GM12878 (cell line): Measurements from ENCODE around the gene RFFL. TPM values are rescaled to one million over a fixed set of nuclear protein-coding genes. Genes with fewer than 3 reads are reported as not detected.

Experiments
- ATAC-seq: fragments of 200-7000 bp; cut with Tn5 transposase; 3 replicates; pipeline ENCODE4 v1.9.1; 2020; ENCODE audit warnings: mild to moderate bottlenecking, moderate library complexity
- Bru-seq: library from RNA; stranded (reverse); fragments of 400-500 nt; gene quantifications from one replicate; lab custom pipeline; 2021; lab: Mats Ljungman, UMichigan
- BruChase-seq, 2 experiments: library from RNA; stranded (reverse); fragments of 400-500 nt; gene quantifications; one replicate each; lab custom pipeline; 2021; lab: Mats Ljungman, UMichigan
- BruUV-seq: library from RNA; stranded (reverse); fragments of 400-500 nt; replicated peaks from 2 replicates; lab custom pipeline; 2021; lab: Mats Ljungman, UMichigan
- CTCF ChIA-PET: fragments of 300-600 bp; sonication (Branson Sonifier 250); formaldehyde crosslinking; extraction: SDS; loops from one replicate; lab custom pipeline; 2021; ENCODE audit warnings: inconsistent platforms; lab: Yijun Ruan, JAX
- POLR2A ChIA-PET: fragments of 350-600 bp; formaldehyde crosslinking; extraction: SDS; loops from one replicate; lab custom pipeline; 2021; ENCODE audit warnings: inconsistent platforms; lab: Charles Lee
- RAD21 ChIA-PET: fragments of 300-600 bp; sonication (Branson Sonifier 250); formaldehyde crosslinking; loops from one replicate; lab custom pipeline; 2023; ENCODE audit warnings: antibody characterized with exemption; ENCODE audit not compliant: unreplicated experiment; lab: Charles Lee
- SMC1A ChIA-PET: fragments of 300-600 bp; sonication (Branson Sonifier 250); formaldehyde crosslinking; loops from one replicate; lab custom pipeline; 2023; ENCODE audit not compliant: unreplicated experiment, uncharacterized antibody; lab: Charles Lee
- DNase-seq: peaks from one replicate; pipeline ENCODE4 v3.0.0-alpha.2; 2011; ENCODE audit warnings: low read depth, low spot score
- FAIRE-seq: peaks from 3 replicates; lab custom pipeline; 2011; peaks lifted over from hg19 to GRCh38; lab: Jason Lieb, UNC
- H2AFZ ChIP-seq: 2 replicates; pipeline ENCODE4 v1.6.0; 2011; ENCODE audit warnings: low read depth, low read length, control low read depth; ENCODE audit not compliant: control insufficient read depth
- H3K27ac ChIP-seq: 2 replicates; pipeline ENCODE4 v1.5.1; 2011; ENCODE audit warnings: control low read depth; ENCODE audit not compliant: control insufficient read depth, insufficient read depth
- H3K27me3 ChIP-seq, 2 experiments: replicated peaks in 1 of 2; 2 replicates each; pipeline versions ENCODE4 v1.6.0 to v1.6.1; 2011; ENCODE audit warnings: low read length in 1 of 2; ENCODE audit not compliant: control insufficient read depth in 2 of 2, insufficient read depth in 2 of 2
- H3K36me3 ChIP-seq, 2 experiments: 2 replicates each; pipeline ENCODE4 v1.5.1; 2011; ENCODE audit warnings: low read length in 1 of 2; ENCODE audit not compliant: control insufficient read depth in 2 of 2, insufficient read depth in 2 of 2
- H3K4me1 ChIP-seq: 2 replicates; pipeline ENCODE4 v1.6.1; 2011; ENCODE audit warnings: mild to moderate bottlenecking, low read length, moderate library complexity, mixed read lengths; ENCODE audit not compliant: control insufficient read depth, insufficient read depth
- H3K4me2 ChIP-seq: 2 replicates; pipeline ENCODE4 v1.6.0; 2011; ENCODE audit warnings: control low read depth; ENCODE audit not compliant: control insufficient read depth, insufficient read depth
- H3K4me3 ChIP-seq: fragments of 200-600 bp; sonication (generic); 2 replicates; pipeline ENCODE4 v1.5.1; 2016
- H3K79me2 ChIP-seq: 2 replicates; pipeline ENCODE4 v1.6.0; 2011; ENCODE audit warnings: low read length; ENCODE audit not compliant: control insufficient read depth, insufficient read depth
- H3K9ac ChIP-seq: 2 replicates; pipeline ENCODE4 v1.8.0; 2011; ENCODE audit warnings: low read length, control low read depth, mixed read lengths; ENCODE audit not compliant: control insufficient read depth, insufficient read depth
- H3K9me3 ChIP-seq: replicated peaks from 3 replicates; pipeline ENCODE4 v1.5.1; 2011; ENCODE audit warnings: mild to moderate bottlenecking, low read length; ENCODE audit not compliant: control insufficient read depth, insufficient read depth
- H4K20me1 ChIP-seq: 2 replicates; pipeline ENCODE4 v1.6.0; 2011; ENCODE audit not compliant: control insufficient read depth, insufficient read depth
- PBX3 ChIP-seq: IDR thresholded peaks from 2 replicates; pipeline ENCODE4 v1.6.1; 2011; ENCODE audit warnings: mild to moderate bottlenecking, low read depth, low read length, moderate library complexity; ENCODE audit not compliant: insufficient replicate concordance
- PRDM15 ChIP-seq: fragments of 450-650 bp; formaldehyde crosslinking; IDR thresholded peaks from 2 replicates; pipeline ENCODE4 v1.4.0; 2020; ENCODE audit warnings: mild to moderate bottlenecking, moderate library complexity
- ZBED1 ChIP-seq: IDR thresholded peaks from 2 replicates; pipeline ENCODE4 v1.6.1; 2016; ENCODE audit warnings: borderline replicate concordance
- ZBTB4 ChIP-seq: fragments of 450-650 bp; formaldehyde crosslinking; IDR thresholded peaks from 2 replicates; pipeline ENCODE4 v1.4.0; 2022; ENCODE audit warnings: mild to moderate bottlenecking, moderate library complexity
- WGBS: methylation state at CpG from one replicate; pipeline ENCODE4 v1.1.6; 2016; ENCODE audit warnings: low lambda C conversion rate; ENCODE audit not compliant: insufficient replicate concordance, insufficient coverage; ENCODE audit errors: missing lambda C conversion rate; 5-methylcytosine and 5-hydroxymethylcytosine counted together
- in situ Hi-C: fragments of 300-500 bp; cut with MboI; formaldehyde crosslinking; loops from 9 replicates; pipeline ENCODE4 v1.14.3; 2018; ENCODE audit warnings: mixed read lengths
- intact Hi-C: fragments of 100-400 bp; cut with micrococcal nuclease; formaldehyde crosslinking; loops from one replicate; pipeline ENCODE4 v1.14.2; 2022; ENCODE audit not compliant: unreplicated experiment
- long read RNA-seq, 2 experiments: library from polyadenylated mRNA; unstranded; transcript quantifications; one replicate each; pipeline ENCODE4 v2.0.0, GENCODE V29; 2019 to 2020
- polyA minus RNA-seq, 3 experiments: library from RNA; depleted of rRNA, polyadenylated mRNA; stranded (reverse); fragments of >200 nt; gene quantifications; 2 replicates each; pipeline ENCODE4 v1.2.3, GENCODE V29; 2011
- polyA plus RNA-seq, 11 experiments: library from polyadenylated mRNA; depleted of rRNA in 4 of 11; unstranded in 6 of 11; stranded (reverse) in 5 of 11; fragments of >200 nt; fragmentation: Nextera tagmentation in 4 of 11; fragmentation: Illumina TruSeq in 1 of 11; extraction: Ambion mirVana in 4 of 11; extraction: Trizol in 1 of 11; gene quantifications; 1 replicate in 1 of 11; 2 replicates in 10 of 11; pipeline versions ENCODE4 v1.2.1 to v1.2.3, GENCODE V29; 2011 to 2016; ENCODE audit warnings: inconsistent platforms in 2 of 11, missing spikeins in 2 of 11, low read depth in 1 of 11
- total RNA-seq, 4 experiments: library from RNA; depleted of rRNA in 3 of 4; stranded (reverse); fragments of >200 nt in 3 of 4; fragmentation: Illumina TruSeq in 1 of 4; extraction: Trizol in 1 of 4; gene quantifications; 2 replicates each; pipeline versions ENCODE4 v1.2.1 to v1.2.3, GENCODE V29; 2013 to 2021
- TF ChIP-seq, protein P1 (sequence below): IDR thresholded peaks from 2 replicates; pipeline ENCODE4 v1.6.1; 2012; ENCODE audit warnings: low read depth, low read length, improper control_type of control experiment

The RFFL gene, protein sequence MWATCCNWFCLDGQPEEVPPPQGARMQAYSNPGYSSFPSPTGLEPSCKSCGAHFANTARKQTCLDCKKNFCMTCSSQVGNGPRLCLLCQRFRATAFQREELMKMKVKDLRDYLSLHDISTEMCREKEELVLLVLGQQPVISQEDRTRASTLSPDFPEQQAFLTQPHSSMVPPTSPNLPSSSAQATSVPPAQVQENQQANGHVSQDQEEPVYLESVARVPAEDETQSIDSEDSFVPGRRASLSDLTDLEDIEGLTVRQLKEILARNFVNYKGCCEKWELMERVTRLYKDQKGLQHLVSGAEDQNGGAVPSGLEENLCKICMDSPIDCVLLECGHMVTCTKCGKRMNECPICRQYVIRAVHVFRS
- total RNA-seq (2013; cell fraction: nucleolus; rRNA removed): 56.2 and 57.8 TPM in 2 replicates
- total RNA-seq (2014; rRNA removed) (28.6 and 31.4 TPM in 2 replicates), total RNA-seq (2014; rRNA removed; fragmentation: Illumina TruSeq; extraction: Trizol) (25.4 and 26.1 TPM in 2 replicates), total RNA-seq (2021) (37.4 and 38.3 TPM in 2 replicates), polyA plus RNA-seq (2011; rRNA removed) (51.1 and 56.1 TPM in 2 replicates), polyA plus RNA-seq (2014; fragmentation: Illumina TruSeq; extraction: Trizol) (25.3 and 27.0 TPM in 2 replicates), polyA plus RNA-seq (2014; fragmentation: Nextera tagmentation; extraction: Ambion mirVana) (1 to 10 TPM; 4.7 to 6.7 TPM), polyA plus RNA-seq (2014; rRNA removed) (24.5 and 26.4 TPM in 2 replicates), polyA plus RNA-seq (2016; fragmentation: Nextera tagmentation; extraction: Ambion mirVana) (10 to 100 TPM; 26.7 to 31.0 TPM), polyA minus RNA-seq (2011; rRNA and poly(A)+ RNA removed) (133 and 190 TPM in 2 replicates), Bru-seq, nascent RNA (percentile 93 among the genes with signal in this experiment), BruChase-seq, experiment 1, labeled RNA remaining after a 6-hour chase (percentile 98 among the genes with signal in this experiment), BruChase-seq, experiment 2, labeled RNA remaining after a 2-hour chase (percentile 98 among the genes with signal in this experiment)
- 10.9 TPM for polyA plus RNA-seq (2011; ENCODE audit: low read depth)
- 50.7 and 60.3 TPM in 2 replicates for polyA plus RNA-seq (2011; cell fraction: cytosol; rRNA removed)
- polyA plus RNA-seq (2011; cell fraction: nucleus; rRNA removed): 27.8 and 28.7 TPM in 2 replicates
- 18.2 and 21.3 TPM in 2 replicates for polyA plus RNA-seq (2012)
- polyA minus RNA-seq (2011; cell fraction: cytosol; rRNA and poly(A)+ RNA removed): 39.5 and 49.2 TPM in 2 replicates
- 14.4 and 21.6 TPM in 2 replicates for polyA minus RNA-seq (2011; cell fraction: nucleus; rRNA and poly(A)+ RNA removed)
- long read RNA-seq, experiment 1, full-length matches to known transcripts: 3 of 16 reads
- long read RNA-seq, experiment 1, partial matches to known transcripts: 2 of 16 reads
- long read RNA-seq, experiment 1, other reads (novel, unspliced or antisense): 11 of 16 reads
- long read RNA-seq, experiment 2, full-length matches to known transcripts: 3 of 34 reads
- long read RNA-seq, experiment 2, partial matches to known transcripts: 0 of 34 reads
- long read RNA-seq, experiment 2, other reads (novel, unspliced or antisense): 31 of 34 reads

- peaks cover 23% of the 10 kb centered on the region for H3K4me1 ChIP-seq
- peak; percentile 92 for FAIRE-seq
- H3K4me2 ChIP-seq: peak within 1 kb of the TSS; percentile 72
- peak within 1 kb of the TSS; percentile 29; the same call in 1 of the 2 replicates for H3K4me3 ChIP-seq
- TSS peak; percentile 11 for BruUV-seq
- WGBS: 0% methylated on average over 6 of the region's 6 CpGs
- no peaks in the 10 kb centered on the region for H3K9me3 ChIP-seq
- ATAC-seq: peak; percentile 93
- peaks cover 44% of the 10 kb centered on the region for H3K79me2 ChIP-seq
- H3K36me3 ChIP-seq: peaks cover under 1 to 2% of the 10 kb centered on the region in 2 experiments; a peak in 3 of 4 replicates
- intact Hi-C loops: loop anchor here (1.0 to 2.0 kb wide), 6 partner anchors 12 to 65 kb away; partner anchors contain the start of gene RAD51D
- DNase-seq: peak; percentile 98
- POLR2A ChIA-PET: interaction anchor here (0.6 to 10.6 kb wide), 11 partner anchors 10 to 73 kb away, joined by 3 to 115 read pairs (median 12); no protein-coding TSS in a partner anchor
- H4K20me1 ChIP-seq: no peaks in the 10 kb centered on the region
- no peak within 1 kb of the TSS for H2AFZ ChIP-seq
- CTCF ChIA-PET: interaction anchor here (0.6 to 4.7 kb wide), 25 partner anchors 9 to 643 kb away, joined by 3 to 25 read pairs (median 5); partner anchors contain the start of gene RAD51D
- no peaks in the 10 kb centered on the region for H3K27me3 ChIP-seq
- RAD21 ChIA-PET: interaction anchor here (0.6 to 22.2 kb wide), 16 partner anchors 10 to 506 kb away, joined by 3 to 452 read pairs (median 8); partner anchors contain the start of gene RAD51D
- H3K9ac ChIP-seq: peak within 1 kb of the TSS; percentile 54
- SMC1A ChIA-PET: interaction anchor here (0.7 to 20.5 kb wide), 18 partner anchors 11 to 82 kb away, joined by 3 to 534 read pairs (median 9); no protein-coding TSS in a partner anchor
- peak within 1 kb of the TSS; percentile 86 for H3K27ac ChIP-seq
- in situ Hi-C loops: no loop called here
- no peak for TF ChIP-seq PBX3
- no peak for TF ChIP-seq PRDM15 (CRISPR knock-in tag)
- TF ChIP-seq, protein P1, sequence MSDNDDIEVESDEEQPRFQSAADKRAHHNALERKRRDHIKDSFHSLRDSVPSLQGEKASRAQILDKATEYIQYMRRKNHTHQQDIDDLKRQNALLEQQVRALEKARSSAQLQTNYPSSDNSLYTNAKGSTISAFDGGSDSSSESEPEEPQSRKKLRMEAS: 0 out of 2 replicates have a peak, but pooled peaks have one; percentile 40
- TF ChIP-seq ZBED1: peak; percentile 87
- no peak for TF ChIP-seq ZBTB4 (CRISPR knock-in tag)
Measured at GRCh38 chr17:35063514-35064223, at the start of gene RFFL. RFFL (minus strand) TSS chr17:35063707; CDS start chr17:35026553, 37,154 bp downstream.
